GF-D8 (cell line): ENCODE measurements around the gene DPAGT1.
A peak's percentile ranks its signal among the peaks of the same experiment; 100 is the strongest.
"Not testable (repeated sequence)": the region's sequence is repeated elsewhere in the genome, so short reads cannot be mapped to it uniquely, and the experiment has no call there.

ENCODE experiments used
- DNase-seq: peaks from one replicate; lab custom pipeline; 2025; lab: John Stamatoyannopoulos, UW

Gene DPAGT1

DNA sequence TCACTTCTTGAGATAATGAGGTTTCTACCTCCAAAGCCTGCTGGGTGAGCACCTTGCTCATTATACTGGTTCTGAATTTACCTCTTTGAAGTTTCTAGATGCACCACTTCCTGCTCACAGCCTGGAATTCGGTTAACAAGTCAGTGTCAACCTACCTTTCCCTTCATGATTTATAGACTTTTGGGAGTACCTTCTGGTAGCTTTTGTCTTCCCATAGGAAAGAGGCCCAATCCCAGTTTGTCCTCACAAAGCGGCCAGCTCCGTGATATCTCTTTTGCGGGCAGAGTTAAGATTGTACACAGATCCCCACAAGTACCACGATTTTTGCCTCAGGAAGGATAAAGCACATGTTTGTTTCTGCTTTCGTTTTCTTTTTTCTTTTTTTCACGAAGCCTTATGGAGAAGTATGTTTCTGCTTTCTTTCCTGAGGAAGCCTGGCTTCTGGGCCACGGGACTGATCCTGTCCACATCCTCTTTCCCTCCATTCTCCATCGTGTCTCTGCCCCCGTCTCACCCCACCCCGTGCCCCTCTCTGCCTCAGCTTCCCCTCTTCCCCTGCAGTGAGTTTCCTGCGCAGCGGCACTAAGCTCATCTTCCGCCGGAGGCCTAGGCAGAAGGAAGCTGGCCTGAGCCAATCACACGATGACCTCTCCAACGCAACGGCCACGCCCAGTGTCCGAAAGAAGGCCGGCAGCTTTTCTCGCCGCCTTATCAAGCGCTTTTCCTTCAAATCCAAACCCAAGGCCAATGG, 14.0 kb upstream of the DPAGT1 start:
- DNase-seq: no peak

DNA sequence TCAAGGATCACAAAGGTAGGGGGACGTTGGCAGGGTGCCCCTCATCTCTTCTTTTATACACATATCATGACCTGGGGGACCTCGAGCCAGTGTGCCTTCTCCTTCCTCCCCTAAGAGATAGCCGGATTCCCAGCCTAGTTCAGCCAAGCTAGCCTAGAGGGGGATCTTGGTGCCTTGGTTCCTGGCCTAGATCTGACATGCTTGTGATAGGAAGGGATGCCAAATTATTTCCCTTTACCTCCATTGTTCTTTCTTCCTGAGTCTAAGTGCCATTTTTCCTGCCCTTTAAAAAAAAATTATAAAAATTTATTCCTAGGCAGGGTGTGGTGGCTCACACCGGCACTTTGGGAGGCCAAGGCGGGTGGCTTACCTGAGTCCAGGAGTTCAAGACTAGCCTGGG, 12.7 kb upstream of the DPAGT1 start:
- no peak for DNase-seq

DNA sequence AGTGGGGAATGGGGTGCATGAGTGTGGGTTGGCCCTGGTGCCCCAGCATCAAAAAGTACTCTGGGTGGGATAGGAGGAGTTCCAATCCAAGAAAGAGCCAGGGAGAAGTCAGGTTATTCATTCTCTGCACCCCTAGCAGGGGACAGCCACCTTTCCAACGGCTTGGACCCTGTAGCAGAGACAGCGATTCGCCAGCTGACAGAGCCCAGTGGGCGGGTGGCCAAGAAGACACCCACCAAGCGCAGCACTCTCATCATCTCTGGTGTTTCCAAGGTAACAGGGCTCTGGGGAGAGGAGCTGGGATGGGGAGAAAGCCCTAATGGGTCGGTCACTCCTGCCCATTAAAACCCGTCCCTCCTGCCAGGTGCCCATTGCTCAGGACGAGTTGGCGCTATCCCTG, 12.1 kb upstream of the DPAGT1 start:
- no peak for DNase-seq

DNA sequence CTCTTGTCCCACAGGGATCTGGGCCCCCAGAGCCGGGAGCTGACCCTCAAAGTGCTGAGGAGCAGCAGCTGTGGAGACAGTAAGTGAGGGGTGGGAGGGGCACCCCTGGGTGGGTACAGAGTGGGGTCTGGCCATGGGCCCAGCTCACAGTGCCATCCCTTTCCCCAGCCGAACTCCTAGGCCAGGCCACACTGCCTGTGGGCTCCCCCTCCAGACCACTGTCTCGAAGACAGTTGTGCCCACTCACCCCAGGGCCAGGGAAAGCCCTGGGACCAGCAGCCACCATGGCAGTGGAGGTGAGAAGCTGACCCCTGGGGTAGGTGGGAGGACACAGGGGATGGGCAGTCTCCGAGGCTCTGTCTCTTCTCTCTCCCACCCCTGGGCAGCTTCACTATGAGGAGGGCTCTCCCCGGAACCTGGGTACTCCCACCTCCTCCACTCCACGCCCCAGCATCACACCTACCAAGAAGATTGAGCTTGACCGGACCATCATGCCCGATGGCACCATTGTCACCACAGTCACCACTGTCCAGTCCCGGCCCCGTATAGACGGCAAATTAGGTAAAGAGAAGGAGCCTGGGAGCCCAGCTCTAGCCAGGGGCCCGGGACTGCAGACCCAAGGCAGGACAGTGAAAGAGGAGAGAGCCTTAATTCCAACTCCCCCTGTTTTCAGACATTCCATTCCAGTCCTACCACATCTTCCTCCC, 10.8 kb upstream of the DPAGT1 start:
- no peak for DNase-seq

DNA sequence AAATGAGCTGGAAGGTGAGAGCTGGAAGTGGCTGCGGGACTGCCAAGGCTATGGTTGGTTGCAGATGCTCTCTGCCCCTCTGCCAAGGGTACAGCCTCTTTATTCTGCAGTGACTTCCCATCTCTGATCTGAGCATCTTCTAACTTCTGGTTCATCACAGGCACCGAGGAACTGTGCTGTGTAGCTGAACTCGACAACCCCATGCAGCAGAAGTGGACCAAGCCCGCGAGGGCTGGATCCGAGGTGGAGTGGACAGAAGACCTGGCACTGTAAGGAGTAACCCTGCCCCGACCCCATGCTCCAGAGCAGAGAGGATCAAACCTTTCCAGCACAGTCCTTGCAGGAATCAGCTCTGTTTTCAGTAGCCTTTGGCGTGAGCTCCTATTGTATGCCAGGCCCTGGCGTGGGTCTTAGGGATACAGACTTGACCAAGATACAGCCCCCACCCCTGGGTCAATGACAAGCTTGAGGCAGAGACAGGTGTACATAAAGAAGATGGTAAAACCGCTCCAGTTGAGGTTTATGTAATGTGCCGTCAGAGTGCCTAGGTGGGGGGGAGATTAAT, 9.8 kb upstream of the DPAGT1 start:
- DNase-seq: no peak

DNA sequence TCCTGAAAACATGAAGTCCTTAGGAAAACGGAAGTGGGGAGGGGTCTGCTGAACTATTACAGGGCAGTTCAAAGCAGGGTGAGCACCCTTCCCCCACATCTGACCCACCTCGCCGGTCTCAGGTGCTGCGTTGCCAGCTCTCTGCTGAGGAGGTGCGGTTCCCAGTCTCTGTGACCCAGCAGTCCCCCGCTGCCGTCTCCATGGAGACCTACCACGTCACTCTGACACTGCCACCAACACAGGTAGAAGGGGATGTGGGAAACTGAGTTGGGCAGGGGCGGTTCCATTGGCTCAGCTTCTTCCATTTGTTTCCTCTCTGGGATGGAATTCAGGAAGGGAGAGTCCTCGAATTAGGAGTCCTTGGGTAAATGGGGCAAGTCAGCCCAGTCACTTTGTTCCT, 8.8 kb upstream of the DPAGT1 start:
- DNase-seq: no peak

DNA sequence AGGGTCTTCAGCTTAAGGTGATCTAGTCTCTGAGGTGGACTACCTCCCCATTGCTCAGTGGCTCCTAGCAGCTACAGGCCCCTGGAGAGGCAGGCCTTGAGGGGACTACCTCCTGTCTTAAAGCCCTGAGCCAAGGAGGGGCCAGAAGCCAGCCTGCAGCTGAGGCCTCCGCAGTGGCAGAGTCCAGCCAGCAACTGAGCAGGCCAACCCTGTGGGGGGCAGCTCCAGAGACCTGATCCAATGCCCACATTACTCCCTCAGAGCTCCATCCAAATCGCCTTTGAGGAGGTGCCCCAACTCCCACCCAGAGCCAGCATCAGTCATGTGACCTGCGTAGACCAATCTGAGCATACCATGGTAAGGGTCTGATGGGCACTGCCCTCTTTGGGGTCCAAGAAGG, 8.2 kb upstream of the DPAGT1 start:
- no peak for DNase-seq

DNA sequence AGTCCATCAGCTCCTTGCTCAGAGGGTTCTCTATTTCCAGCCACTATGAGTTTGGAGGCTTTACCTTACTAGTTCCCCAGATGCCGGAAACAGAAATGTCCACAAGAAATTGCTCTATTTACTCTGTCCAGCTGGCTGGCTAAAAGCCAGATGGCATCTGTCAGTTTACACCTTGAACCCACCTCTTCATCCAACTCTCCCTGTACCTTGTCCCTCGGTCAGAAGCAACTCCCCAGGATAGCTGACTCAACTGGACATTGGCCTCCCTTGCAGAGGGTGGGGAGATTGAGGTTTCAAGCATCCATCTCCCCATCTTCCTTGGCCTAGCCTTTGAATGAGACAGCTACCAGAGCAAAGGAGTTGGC, 7.2 kb upstream of the DPAGT1 start:
- no peak for DNase-seq

DNA sequence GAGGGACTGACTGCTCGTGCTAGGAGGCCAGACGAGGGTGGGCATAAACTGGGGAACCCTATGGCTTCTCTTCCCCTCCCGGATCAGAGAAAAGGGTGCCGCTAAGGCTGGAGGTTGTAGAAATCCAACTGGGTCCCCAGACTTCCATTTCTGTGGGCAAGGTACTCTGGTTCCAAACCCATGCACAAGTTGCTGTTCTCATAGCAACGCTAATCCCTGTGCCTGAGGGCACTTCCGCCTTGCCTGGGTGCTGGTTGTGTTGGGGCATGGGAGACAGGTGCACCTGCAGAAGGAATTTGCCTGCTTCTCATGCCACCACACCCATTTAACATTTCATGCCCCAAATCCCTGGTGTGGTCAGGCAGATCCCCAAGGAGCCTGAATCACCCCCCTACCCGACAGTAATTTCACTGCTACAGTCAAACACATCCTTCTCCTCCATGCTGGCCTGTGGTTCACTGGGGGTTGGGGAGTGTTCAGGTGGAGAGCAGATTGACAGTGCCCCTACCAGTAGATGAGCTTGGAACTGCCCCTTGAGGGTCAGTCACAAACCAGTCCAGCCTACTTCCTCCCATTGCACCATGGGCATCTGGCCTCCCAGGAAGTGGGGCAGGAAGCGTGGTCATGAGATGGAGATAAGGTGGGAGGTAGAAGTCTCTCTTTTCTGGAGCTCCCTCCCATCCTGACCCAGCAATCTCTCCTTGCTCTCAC, 6.6 kb upstream of the DPAGT1 start:
- DNase-seq: peak; percentile 100

DNA sequence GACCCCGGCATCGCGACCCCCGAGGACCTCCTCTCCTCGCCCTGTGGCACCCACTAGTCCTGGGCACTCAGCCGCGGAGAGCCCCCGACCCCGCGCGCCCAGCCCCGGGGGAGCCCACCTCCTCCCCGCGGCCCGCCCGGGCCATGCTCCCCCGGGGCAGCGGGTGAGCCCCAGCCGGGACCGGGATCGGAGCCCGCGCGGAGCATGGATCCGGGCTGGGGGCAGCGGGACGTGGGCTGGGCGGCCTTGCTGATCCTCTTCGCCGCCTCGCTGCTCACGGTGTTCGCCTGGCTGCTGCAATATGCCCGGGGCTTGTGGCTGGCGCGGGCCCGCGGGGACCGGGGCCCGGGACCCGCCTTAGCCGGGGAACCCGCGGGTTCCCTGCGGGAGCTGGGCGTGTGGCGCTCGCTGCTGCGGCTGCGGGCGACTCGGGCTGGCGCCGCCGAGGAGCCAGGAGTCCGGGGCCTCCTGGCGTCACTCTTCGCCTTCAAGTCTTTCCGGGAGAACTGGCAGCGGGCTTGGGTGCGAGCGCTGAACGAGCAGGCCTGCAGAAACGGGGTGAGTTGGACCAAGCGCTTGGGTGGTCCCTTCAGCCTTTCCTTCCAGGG, 6.0 kb upstream of the DPAGT1 start:
- no peak for DNase-seq

DNA sequence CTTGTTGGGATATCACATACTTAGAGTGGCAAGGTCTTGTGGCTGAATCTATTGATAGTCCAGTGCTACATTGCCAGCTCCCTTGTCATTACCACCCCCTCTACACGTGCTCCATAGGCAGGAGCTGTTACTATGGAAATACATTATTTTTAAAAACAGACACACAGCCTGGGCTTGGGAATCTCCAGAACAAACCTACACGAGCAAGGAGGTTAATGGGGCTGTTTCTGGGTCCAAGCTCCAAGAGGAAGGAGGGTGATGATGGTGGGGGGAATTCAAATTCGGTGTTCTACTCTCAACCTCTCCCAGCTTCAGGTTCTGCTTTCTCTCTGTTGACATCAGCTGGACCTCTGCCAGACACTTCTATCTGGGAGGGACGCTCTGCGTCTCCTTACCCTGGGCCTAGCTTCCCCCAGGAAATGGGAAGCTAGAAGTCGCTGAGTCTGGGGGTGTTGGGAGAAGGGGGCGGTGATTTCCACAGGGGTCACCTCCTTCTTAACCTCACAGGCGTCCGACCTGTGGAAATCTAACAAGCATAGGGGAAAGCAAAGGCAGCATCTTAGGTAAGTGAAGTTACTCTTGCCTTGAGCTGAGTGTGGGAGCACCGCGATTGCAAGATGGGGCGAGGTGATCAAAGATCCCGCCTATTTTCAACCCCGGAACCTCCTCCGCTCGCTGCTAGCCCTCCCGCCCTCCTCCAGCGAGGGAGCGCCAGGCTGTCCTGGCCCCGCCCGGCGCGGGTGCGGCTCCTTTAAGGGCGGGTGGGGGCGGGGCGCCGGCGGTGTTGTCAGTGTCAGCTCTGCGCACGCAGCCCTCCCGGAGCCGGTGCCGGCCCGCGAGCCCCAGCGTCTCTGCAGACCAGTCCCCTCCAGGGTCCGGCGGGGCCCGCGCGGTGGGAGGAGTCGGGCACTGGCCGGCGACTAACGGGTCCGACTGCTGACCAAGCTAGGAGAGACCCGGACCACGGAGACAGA, 5.2 kb upstream of the DPAGT1 start, which contains the start of gene C2CD2L:
TSS of gene C2CD2L (plus strand) at position 781 of the 974 bp plus-strand sequence. CDS start 398 bp downstream, outside the sequence.
- DNase-seq: peak; percentile 100

DNA sequence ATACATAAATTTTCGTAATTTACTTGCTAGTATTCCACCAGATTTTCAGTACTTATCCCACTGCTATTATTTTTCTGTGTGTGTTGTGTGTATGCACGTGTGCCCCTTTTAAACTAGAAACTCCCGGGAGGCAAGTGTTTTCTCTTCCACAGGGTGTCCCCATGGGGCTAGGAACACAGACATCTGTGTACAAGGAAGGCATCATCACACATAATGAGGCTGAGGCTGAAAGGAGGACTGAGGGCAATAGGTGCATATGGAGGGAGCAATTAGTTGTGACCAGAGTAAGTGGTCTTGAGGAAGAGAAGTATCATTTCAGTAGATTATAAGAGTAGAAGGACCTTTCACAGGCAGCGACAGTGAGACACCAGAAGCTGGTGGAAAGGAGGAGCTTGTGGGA, 2.1 kb upstream of the DPAGT1 start:
- DNase-seq: peak; percentile 50

DNA sequence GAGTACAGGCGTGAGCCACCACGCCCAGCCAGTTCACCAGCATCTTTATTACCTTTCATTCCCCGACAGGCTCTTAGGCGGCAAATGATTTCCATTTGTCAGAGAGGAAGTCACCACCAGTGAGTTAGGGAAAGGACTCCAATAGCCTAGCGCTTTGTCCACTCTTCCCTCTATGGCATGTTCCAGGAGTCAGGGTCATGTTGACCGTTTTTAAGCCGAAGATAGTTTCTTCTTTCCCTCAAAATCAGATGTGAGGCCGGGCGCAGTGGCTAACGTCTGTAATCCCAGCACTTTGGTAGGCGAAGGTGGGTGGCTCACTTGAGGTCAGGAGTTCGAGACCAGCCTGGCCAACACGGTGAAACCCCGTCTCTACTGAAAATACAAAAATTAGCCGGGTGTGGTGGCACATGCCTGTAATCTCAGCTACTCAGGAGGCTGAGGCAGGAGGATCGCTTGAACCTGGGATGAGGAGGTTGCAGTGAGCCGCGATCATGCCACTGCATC, 1.6 kb upstream of the DPAGT1 start:
- not testable (repeated sequence) for DNase-seq

DNA sequence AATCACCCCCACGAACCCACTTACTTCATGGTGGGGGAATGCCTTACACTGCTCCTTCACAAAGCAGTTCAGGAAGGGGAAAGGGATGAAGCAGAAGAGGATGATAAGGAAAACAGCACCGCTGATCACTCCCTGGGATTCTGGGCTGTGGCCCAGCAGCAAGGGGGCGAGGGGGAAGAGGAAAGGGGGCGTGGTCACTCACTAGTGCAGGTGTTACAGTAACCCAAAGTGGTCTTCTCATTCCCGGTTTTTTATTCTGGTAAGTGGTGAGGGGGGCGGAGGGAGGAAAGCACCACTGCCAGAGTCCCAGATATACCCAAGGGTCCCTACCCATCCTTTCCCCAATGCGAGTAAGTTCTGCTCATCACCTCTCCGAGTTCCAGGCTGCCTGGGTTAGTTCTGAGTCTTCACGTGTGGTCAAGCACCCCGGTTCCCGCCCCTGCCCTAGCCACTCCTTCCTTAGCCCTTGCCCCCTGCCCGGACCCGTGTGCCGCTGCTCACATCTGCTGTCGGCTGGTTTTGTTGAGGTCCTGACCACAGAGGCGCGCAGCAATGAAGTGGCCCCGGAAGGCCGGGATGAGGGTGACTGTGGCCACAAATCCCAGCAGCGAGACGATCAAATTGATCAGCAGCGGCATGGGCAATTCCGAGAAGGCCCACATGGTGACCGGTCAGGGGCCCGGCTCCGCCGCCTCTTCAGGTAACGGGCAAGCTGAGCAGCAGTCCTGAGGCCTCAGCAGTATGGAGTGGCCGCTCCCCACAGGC, 477 bp downstream of the DPAGT1 start:
- peak; percentile 51 for DNase-seq

DNA sequence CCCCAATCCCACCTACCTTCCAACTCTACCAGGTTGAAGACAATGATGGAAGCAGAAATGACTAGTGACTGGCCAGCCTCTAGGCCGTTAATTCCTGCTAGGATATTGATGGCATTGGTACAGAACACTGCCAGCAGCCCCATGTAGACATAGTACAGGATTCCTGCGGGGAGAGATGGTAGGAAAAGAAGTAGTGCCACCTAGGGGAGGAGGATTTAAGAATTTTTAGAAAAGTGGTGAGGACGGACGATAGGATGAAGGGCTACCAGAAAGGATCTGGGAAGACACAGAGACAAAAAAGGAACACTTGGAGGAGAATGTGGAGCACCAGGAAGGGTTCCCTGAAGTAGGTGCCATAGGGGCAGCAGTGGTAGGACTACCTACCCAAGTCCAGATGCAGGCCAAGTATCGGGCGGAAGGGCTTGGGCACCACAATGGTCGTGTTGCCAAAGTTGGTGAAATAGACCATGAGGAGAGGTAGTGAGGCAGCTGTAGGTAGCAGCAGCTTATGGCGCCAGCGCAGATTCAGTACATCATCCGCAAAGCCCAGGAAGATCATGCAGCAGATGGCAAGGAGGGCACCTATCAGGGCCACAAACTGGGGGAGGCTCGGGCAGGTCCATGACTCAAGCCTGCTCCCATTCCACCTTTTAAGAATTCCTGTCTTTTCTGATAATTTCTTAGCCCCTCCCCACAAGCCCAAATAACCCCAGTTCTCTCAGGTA, 1.2 kb downstream of the DPAGT1 start:
- peak; percentile 83 for DNase-seq

DNA sequence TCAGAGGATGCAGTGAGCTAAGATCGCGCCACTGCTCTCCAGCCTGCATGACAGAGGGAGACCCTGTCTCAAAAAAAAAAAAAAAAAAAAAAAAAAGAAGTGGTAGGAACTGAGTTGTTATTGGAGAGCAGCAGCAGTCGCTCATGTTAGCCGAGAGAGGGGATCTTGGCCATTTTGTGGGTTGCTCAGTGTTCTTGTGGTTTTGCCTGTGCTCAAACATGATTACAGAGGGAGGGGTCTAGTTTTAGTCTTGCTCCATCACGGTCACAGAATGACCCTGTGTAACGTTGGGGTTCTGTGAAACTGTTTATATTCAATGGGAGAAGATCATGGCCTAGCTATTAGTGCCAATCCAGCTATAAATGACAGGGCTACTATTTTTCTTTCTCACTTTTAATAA, 1.9 kb downstream of the DPAGT1 start:
- no peak for DNase-seq

DNA sequence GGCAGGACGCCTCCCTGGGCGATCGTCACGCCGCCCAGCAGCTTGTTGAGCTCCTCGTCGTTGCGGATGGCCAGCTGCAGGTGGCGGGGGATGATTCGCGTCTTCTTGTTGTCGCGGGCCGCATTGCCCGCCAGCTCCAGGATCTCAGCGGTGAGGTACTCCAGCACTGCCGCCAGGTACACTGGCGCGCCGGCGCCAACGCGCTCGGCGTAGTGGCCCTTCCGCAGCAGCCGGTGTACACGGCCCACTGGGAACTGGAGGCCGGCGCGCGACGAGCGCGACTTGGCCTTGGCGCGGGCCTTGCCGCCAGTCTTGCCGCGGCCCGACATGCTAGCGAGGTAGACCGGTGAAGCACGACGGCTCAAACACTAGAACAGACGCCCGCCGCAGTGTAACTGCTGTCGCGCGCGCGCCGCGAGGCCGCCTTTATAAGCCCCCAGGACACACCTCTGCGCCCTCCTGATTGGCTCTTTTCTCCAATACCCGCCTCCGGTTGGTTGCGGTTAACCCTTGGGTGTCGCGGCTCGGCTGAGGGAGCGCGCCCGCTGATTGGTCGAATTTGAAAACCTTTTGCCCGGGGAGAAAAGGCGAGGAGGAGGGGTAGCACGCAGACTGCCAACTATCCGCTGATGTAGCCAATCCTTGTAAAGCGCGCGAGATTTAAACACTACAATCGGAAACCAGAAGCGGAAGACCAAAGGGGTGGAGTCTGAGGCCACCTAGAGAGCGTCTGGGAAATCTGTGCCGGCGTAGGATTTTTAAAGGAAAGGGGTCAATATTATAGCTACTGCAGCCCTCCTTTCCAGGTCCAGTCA, 6.4 kb downstream of the DPAGT1 start:
- DNase-seq: peak; percentile 100

DNA sequence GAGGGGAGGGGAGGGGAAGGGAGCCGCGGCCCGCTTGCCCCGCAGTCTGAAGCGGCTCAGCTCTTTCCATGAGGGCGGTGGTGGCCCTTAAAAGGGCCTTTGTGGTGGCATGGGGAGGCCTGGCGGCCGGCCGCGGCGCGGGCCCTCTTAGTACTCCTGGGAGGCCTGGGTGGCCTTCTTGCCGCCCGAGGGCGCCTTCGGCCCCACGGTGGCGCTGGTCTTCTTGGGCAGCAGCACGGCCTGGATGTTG, 6.9 kb downstream of the DPAGT1 start:
- peak; percentile 76 for DNase-seq
